Body of pancreas (tissue), 4 donors: ENCODE measurements around the gene SP7.

ENCODE experiments used
- CTCF ChIP-seq, 7 experiments: fragments of 450-650 bp in 4 of 7; fragments of 200-600 bp in 3 of 7; sonication (generic) in 3 of 7; IDR thresholded peaks; one replicate each; pipeline ENCODE4 v1.5.1; 2016 to 2019; ENCODE audit warnings: antibody characterized with exemption in 7 of 7
- POLR2A ChIP-seq, 3 donors: fragments of 450-650 bp; IDR thresholded peaks; one replicate each; pipeline ENCODE4 v1.6.1; 2016; ENCODE audit warnings: antibody characterized with exemption in 3 of 3, mild to moderate bottlenecking in 2 of 3

GRCh38 chr12:53306826-53307225, 29.3 kb downstream of the SP7 start:
- TF ChIP-seq CTCF (IDR thresholded peaks at IDR 0.05): no peak
- TF ChIP-seq POLR2A (IDR thresholded peaks at IDR 0.05): no peak
